Measurements from ENCODE around the gene ZNF546.
"Not testable (repeated sequence)": the region's sequence is repeated elsewhere in the genome, so short reads cannot be mapped to it uniquely, and the experiment has no call there.

ZNF546 gene

GRCh38 chr19:39987167-39987566 is 9.7 kb upstream of the ZNF546 start:
- no peak for DNase-seq

- no peak for DNase-seq
Measured at GRCh38 chr19:39987596-39987995, 9.3 kb upstream of the ZNF546 start.

DNA sequence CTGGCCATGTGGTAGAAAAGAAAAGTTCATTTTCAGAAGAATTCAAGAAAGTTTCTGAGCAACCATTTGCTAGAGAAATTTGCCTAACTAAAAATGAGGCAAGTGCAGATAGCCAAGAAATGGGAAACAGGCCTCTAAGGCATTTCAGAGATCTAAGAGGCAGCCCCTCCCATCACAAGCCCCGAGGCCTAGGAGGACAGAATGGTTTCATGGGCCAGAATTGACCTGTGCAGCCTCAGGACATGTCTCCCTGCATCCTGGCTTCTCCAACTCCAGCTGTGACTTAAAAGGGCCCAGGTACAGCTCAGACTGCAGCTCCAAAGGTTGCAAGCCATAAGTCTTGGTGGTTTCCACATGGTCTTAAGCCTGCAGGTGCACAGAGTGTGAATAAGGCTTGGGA is 3.3 kb upstream of the ZNF546 start:
- DNase-seq, result no peak

DNA sequence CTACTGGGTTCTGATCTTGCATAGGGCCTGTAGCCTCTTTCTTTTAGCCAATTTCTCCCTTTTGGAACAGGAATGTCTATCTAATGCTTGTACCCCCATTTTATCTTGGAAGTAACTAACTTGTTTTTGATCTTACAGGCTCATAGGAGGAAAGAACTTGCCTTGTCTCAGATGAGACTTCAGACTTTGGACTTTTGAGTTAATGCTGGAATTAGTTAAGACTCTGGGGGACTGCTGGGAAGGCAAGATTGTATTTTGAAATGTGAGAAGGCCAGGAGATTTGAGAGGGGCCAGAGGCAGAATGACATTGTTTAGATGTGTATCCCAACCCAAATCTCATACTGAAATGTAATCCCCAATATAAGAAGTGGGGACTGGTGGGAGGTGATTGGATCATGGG is 2.5 kb upstream of the ZNF546 start:
- no peak for DNase-seq

GRCh38 chr19:39995794-39996193 is 1.1 kb upstream of the ZNF546 start:
- no peak for DNase-seq

DNA sequence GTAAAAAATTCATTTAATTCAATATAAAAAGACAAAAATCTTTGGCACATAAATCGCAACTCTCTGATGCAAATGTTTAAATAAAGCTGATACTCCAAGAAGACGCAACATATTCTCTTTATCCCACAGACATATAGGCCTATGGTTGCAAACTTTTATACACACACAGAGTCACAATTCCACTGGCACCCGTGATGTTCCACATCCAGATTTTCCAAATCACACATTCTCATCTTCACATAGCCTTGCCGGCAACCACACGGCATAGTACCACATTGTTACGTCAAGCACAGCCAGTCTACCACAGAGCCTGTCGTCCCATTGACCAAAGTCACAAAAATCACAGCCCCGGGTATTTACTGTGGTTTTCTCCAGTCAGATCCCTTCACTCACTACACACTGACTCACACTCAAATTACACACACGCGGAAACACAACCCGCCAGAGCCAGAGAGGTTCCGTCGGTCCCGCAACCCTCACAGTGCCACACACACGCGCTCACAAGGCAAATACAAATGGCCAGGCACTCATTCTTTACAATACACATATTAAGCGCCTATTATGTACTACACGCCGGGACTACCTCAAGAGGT is 546 bp upstream of the ZNF546 start:
- DNase-seq, result no peak

DNA sequence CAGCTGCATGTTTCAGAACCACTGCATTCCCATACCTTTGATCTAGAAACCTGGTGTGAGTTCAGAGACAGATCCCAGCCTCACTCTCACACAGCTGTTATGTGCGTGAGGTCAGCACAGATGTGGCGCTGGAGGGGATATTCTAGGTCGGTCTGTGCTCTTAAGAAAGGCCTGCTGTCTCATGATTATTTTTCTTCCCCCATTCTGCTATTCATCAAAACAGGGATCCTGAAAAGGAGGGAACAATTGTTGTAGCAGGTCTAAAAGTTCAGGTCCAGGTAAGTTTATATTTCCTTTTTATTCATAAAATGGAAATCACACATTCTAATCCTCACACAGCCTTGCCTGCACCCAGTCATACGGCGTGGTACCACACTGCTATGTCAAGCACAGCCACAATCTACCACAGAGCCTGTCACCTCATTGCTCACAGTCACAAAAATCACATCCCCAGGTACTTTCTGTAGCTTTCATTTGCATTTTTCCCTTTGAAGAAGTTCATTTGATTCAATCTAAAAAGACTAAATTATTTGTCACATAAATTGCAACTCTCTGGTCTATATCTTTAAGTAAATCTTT is 867 bp downstream of the ZNF546 start:
- DNase-seq, result no peak

GRCh38 chr19:39998501-39998900 is 1.6 kb downstream of the ZNF546 start:
- DNase-seq, result no peak

- no peak for DNase-seq
Measured at GRCh38 chr19:40005691-40006272, 8.9 kb downstream of the ZNF546 start.

- peak; percentile 30 for DNase-seq
Measured at GRCh38 chr19:40006273-40006691, 9.4 kb downstream of the ZNF546 start.

GRCh38 chr19:40009674-40010073 is 12.8 kb downstream of the ZNF546 start:
- DNase-seq, result no peak

DNA sequence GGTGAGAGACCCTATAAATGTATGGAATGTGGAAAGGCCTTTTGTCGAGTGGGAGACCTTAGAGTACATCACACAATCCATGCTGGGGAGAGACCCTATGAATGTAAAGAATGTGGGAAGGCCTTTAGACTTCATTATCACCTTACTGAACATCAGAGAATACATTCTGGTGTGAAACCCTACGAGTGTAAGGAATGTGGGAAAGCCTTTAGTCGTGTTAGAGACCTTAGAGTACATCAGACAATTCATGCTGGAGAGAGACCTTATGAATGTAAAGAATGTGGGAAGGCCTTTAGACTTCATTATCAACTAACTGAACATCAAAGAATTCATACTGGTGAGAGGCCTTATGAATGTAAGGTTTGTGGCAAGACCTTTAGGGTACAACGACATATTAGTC is 17.1 kb downstream of the ZNF546 start:
- no peak for DNase-seq

GRCh38 chr19:40023969-40024368 is 27.1 kb downstream of the ZNF546 start:
- DNase-seq, result no peak

GRCh38 chr19:40025938-40026596 is 29.2 kb downstream of the ZNF546 start:
- DNase-seq, result no peak

DNA sequence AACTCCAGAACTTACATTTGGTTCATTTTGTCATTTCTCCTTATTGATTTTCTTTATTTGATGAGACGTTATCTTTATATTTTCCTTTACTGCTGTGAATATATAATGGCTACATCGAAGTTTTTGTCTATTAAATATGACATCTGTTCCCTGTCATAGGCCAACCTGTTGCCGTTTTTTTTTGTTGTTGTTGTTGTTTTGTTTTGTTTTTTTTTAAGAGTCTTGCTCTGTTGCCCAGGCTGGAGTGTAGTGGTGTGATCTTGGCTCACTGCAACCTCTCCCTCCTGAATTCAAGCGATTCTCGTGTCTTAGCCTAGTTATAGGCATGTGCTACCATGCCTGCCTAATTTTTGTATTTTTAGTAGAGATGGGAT is 29.7 kb downstream of the ZNF546 start:
- DNase-seq, result no peak

- DNase-seq, result no peak
Measured at GRCh38 chr19:40033989-40034560, 37.2 kb downstream of the ZNF546 start.

DNA sequence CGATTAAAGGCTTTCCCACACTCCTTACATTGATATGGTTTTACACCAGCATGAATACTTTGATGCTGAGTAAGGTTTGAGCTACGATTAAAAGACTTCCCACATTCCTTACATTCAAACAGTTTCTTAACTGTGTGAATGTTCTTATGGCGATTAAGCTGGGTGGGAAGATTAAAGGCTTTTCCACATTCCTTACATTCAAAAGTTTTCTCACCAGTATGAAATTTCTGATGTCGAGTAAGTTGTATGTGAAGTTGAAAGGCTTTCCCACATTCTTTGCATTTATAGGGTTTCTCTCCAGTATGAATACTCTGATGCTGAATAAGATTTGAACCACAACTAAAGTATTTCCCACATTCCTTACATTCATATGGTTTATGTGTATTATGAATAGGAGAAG is 39.1 kb downstream of the ZNF546 start:
- no peak for DNase-seq

GRCh38 chr19:40038047-40038446 is 41.2 kb downstream of the ZNF546 start:
- not testable (repeated sequence) for DNase-seq

GRCh38 chr19:40041718-40042117 is 44.9 kb downstream of the ZNF546 start:
- not testable (repeated sequence) for DNase-seq

DNA sequence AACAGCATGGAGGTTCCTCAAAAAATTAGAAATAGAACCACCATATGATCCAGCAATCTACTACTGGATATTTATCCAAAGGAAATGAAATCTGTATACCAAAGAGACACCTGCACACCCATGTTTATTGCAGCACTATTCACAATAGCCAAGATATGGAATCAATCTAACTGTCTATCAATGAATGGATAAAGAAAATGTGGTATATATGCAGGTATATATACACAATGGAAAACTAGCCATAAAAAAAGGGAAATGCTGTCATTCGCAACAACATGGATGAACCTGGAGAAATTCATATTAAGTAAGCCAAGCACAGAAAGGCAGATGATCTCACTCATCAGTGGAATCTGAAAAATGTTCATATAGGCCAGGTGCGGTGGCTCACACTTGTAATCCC is 56.6 kb downstream of the ZNF546 start:
- DNase-seq, result no peak

- DNase-seq, result no peak
Measured at GRCh38 chr19:40054632-40055031, 57.8 kb downstream of the ZNF546 start.

DNA sequence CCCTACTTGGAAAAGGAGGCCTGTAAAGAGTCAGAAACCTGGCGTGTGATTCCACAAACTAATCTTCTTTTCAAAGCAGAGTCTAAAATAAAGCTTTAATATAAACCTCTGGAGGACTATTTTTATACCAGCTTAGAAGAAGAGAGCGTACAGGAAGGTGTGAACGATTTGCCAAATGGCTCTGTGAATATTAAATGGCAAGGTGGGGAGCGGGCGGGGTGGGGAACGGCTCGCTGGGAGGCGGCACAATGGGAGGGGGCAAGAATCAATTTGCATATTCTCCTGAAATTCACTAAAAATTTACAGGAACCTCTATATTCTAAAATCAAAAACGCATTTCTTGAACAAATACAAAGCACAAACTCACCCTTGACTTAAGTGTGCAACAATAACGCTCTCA is 58.2 kb downstream of the ZNF546 start:
- no peak for DNase-seq

DNA sequence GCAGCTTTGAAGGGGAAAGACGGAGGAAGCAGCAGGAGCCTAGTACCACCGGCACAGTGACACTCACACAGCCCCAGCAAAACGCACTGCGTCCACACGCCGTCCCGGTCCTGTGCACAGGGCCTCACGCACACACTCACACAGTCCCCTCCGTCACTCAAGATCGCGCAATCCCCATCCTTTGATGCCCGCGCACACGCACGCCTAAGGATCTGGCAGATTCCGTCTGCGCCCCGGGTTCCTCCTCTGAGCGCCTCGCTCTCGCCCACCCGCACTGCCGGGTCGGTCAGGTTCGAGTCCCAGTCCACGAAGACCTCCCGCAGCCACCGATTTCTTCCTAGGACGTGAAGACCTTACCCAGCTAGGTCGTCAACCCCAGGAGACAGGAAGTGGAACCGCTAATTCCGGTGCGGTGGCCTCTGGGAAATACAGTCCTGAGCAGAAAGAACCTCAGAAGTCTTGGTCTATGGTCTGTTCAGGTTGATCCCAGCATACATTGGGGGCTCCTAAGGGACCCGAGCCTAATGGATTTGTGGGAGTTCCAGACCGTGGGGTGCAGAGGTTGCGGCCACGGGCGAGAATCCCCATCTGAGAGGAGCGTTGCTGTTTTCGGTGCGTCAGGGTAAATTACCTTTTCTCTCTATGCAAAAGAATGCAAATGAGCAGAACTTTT is 59.1 kb downstream of the ZNF546 start, which contains the start of gene ZNF780B:
TSS of gene ZNF780B (minus strand) at position 400 of the 673 bp plus-strand sequence. CDS start 5,899 bp downstream, outside the sequence.
- peak; percentile 7 for DNase-seq

Measured in T1000 (cell line).